T-helper 22 cell (primary cell): Measurements from ENCODE around the gene DENND2D.

ENCODE experiments used
- DNase-seq: peaks from one replicate; pipeline ENCODE4 v3.0.0-alpha.2; 2020; ENCODE audit warnings: low read depth

DENND2D gene

DNA sequence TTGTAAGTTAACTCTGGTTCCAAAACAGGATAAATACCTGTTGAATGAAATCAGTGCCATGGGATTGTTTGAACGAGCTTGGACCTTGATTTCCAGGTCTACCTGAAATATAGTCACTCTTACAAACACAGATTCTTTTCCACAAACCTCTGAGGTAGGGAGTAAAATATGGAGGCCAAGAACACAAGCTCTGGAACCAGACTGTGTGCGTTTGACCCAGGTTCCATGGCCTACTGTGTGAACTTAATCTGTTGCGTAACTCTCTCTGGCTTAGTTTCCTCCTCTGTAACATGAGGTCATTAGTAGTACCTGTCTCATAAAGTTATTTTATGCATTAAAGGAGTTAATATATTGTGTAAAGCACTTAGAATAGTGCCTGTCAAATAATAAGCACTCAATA, 25.1 kb downstream of the DENND2D start:
- DNase-seq, result no peak

DNA sequence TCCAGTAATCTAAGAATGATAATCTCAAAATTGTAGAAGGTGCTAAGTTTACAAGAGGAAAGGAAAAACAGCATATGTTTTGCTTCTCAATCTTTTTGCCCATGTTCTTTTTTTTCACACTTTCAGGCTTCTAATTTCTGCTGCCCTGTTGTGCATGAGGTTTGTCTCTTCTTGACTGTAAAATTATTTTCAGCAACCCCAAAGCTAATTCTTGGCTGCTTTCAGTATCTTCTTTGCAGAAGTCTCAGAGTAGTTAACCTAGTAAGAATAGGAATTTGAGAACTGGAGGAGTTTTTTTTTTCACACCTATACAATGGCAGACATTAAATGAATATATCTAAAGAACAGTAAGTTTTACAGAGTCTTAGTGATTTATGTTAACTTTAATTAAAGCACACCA, 26.4 kb downstream of the DENND2D start:
- DNase-seq, result no peak

DNA sequence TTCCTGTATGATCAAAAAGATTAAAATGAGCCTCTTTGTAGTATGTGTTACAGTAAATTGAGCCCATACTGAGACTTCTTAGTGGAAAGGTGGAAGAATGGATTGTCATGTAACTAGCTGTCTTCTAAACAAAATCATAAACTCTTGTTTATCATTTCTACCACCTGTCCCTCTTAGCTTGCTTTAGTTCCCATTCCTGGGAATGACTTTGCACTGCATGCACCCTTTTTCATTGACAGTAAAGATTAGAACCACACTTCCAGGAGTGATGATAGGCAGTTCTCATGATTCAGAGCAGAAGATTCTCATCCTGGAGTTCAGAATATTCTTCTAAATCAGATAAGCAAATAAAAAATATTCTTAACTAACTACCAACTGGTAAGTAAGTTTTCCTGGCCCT, 28.0 kb downstream of the DENND2D start:
- no peak for DNase-seq

DNA sequence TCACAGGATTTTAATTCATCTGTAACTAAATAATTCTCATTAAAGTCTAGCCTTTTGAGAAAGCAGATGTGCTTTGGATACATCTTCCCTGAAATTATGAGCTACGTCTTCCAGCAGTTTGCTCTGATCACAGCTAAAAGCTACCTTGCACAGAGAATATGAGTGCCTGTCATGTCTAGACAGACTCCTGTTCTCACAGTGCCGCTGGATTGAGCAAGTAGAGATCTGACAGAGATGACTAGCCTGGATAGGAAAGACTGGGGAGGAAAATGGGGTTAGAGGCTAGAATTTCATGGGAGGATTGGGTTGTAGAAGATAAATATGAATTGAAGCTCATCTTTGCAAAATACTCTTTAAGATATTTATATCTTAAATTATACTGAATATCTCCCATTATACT, 36.3 kb downstream of the DENND2D start:
- no peak for DNase-seq

DNA sequence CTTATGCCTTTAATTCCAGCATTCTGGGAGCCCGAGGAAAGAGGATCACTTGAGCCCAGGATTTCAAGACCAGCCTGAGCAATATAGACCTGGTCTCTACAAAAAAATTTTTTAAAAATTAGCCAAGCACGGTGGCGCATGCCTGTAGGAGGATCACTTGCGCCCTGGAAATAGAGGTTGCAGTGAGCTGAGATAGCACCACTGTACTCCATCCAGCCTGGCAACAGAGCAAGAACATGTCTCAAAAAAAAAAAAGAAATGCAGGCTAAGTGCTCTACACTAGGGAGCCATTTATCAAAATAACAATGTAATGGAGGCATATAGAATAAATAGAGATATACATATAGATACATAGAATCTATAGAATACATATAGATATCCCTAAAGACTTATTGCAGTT, 37.1 kb downstream of the DENND2D start:
- no peak for DNase-seq

DNA sequence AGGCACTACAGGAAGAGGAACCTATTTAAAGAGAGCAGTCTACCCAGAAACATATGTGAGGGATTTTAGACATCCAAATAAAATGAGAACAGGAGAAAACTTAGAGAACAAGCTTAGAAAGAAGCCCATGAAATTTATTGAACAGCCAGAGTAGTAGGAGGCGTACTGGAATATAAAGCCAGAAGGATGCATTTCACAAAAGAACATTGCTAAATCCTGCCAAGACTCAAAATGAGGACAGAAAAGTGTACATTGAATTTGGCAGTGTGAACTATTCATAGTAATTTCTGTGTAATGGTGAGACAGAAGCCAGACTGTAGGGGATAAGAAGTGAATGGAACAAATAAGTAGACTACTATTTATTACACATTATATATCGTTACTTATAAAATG, 38.0 kb downstream of the DENND2D start:
- DNase-seq, result no peak

DNA sequence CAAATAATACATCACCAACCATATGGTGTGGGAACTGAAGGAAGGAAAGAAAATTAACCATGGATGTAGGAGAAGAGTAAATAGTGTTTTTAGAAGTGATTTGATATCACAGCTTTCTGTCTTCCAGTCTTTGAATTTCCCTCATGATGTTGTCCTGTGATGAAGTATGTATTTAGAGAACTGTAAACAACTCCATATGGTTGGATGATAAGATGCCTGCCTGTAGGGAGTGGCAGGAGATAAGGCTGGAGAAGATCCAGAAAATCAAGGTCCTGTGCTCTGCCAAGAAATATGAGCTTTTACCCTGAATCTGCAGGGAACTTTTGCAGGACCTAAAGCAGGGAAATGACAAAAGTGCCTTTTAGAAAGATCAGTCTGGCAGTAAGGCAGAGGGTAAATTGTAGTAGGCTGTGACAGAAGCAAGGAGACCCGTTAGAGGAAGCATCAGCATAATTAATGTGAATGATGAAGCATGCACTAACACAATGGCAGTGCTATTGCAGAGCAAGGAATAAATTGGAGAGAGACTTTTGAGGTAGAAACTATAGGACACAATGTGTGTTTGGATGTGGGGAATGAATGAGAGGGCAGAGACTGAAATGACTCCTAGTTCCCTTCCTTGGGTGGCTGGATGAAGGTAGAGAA, 38.5 kb downstream of the DENND2D start:
- no peak for DNase-seq

DNA sequence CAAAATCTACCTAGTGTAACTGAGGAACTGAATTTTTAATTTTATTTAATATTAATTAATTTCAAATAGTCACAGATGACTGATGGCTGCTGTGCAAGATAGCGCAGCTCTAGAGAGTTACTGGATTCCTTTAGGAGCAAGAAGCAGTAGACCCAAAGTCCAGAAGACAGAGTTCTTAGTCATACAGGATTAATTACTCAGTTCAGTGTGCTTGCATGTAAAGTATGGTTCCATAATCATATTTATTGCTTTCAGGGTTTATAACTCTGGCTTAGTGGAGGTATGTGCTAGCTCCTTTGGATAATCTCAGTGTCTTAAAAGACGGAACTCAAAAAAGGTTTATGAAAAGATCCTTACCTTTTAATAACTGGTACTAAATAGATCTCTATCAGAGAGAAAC, 43.0 kb downstream of the DENND2D start:
- DNase-seq, result no peak

DNA sequence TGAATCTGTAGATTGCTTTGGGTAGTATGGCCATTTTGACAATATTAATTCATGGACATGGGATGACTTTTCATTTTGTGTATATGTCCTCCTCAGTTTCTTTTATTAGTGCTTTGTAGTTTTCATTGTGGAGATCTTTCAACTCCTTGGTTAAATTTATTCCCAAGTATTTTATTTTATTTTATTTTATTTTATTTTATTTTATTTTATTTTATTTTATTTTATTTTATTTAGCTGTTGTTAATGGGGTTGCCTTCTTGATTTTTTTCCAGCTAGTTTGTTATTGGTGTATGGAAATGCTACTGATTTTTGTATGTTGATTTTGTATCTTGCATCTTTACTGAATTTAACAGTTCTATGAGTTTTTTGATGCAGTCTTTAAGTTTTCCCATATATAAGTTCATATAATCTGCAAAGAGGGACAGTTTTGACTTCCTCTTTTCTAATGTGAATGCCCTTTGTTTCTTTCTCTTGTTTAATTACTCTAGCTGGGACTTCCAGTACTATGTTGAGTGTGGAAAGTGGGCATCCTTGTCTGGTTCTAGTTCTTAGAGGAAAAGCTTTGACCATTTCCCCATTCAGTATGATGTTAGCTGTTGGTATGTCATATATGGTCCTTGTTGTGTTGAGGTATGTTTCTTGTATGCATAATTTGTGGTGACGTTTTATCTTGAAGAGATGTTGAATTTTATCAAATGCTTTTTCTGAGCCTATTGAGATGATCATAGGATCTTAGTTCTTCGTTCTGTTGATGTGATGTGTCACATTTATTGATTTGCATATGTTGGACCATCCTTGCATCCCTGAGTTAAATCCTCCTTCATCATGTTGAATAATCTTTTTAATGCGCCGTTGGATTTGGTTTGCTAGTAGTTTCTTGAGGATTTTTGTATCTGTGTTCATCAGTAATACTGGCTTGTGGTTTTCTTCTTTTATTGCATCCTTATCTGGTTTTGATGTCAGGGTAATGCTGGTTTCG, 46.1 kb downstream of the DENND2D start:
- no peak for DNase-seq

DNA sequence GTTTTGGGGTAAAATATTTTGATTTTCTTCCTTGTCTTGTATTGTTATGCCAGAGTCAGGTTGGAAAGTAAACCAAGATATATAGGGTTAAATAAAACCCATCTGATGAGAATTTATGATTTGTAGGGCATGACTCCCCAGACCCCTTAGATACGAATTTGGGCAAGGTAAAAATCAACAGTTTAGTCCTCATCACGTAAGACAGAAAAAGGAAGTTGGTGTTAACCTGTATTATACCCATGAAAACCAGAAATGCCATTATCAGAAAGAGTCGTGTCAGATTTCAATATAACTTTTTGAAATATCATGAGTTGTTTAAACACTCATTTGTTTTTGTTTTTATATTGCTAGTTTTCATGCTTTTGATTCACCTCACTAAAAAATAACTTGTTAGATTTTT, 48.6 kb downstream of the DENND2D start:
- DNase-seq, result no peak

DNA sequence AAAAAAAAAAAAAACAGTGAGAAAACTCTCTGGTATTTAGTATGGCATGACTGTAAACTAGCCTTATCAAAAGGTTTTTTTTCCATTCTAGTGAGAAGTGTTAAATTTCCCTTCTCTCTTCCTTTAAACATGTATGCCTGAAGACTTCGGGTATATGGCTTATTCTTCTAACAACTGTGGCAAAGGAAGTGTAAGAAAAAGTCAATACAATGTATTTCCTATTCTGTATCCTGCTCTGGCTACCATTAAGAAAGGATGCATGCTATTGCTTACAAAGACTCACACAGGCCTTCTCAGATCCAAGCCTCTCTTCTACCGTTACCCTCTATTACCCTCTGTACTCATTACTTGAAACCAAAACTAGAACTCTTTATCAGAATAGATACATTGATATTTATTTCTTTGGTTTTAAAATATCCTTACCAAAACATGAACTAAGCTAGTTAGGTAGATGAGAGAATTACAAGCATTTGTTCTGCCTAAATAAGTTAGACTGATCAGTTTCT, 52.0 kb downstream of the DENND2D start:
- DNase-seq, result no peak

DNA sequence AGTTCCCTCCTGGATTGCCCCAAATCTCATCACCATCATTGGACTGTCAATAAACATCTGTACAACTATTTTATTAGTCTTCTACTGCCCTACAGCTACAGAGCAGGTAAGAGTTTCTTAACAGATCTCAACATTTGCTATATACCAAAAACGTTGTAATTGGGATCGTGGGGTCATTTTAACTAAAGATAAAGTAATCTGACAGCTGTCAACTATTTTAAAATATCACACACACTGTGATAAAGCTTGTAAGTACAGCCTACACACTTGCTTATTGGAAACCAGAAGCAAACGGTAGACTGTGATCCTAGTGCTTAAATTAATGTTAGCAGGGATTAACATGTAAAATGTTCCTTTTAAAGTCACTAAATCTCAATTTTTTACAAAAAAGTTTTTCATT, 52.5 kb downstream of the DENND2D start:
- no peak for DNase-seq

DNA sequence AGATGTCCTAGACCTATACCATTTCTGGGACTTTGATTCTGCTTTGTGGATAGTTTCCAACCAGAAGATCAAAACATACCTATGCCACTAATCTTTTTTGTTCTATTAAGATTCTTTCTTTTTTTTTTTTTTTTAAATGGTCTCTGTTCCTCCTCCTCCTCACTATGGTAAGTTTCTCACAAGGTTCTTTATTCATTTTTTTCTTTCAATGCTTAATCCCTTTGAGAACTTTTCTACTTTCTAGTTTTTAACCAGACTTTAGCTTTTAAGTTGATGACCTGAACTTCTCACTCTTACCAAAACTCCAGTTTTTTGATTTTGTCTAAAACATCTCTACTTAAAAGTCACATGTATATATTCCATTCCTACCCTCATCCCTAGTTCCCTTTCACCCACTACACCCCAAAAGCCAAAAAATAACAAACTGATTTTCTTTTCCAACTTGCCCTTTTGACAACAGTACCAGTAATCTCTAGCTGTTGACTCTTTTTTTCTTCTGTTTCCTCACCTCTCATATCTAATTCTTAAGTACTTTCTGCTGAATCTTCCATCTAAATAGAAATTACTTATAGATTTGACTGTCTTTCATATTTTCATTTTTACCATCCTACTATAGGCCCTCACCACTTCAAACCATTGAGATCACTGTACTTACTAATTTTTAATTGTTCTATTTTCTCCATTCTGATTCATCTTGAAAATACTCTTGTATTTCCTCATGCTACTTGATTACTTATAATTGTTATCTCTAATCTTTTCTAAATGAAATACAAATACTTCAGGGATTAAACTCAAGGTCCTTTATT, 54.3 kb downstream of the DENND2D start:
- DNase-seq, result no peak

DNA sequence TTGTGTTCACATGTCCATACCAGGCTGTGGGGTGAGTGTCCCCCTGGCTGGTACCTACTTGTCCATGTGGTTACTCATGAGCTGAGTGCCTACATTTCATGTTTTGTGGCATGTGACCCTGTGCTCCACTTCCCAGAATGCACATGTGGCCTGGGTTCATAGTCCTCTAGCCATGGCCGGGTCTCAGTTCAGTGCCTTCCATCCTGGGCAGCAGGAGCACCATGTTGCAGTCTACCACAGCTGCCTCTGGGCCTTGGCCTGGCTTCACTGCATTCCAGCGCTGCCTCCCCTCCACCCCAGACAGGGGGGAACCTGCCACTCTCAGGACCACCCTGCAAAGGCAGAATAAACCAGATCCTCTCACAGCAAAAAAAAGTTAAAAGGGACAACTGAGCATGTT, 54.9 kb downstream of the DENND2D start:
- no peak for DNase-seq

DNA sequence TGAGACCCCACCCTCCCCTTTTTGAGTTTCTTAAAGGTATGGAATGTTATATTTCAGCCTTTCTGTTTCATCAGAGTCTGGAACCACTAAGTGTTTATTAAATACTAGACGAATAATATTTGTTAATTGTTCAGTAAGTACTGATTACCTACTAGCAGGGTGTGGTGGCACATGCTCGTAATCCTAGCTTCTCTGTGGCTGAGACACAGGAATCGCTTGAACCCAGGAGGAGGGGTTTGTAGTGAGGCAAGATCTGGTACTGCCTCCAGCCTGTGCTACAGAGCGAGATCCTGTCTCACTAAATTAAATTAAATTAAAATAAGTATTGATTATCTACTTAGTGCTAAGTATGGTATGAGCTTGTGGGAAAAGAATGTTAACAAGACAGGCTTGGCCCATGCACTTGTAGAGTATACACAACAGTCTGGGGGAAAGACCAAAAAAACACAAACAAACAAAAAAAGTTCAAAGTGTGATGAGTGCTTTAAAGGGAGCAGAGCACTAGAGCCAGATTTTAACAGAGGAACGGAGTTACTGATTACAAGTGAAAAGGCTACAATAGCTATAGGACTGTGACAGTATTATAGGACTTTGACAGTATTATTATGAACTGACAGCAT, 58.0 kb downstream of the DENND2D start:
- no peak for DNase-seq

DNA sequence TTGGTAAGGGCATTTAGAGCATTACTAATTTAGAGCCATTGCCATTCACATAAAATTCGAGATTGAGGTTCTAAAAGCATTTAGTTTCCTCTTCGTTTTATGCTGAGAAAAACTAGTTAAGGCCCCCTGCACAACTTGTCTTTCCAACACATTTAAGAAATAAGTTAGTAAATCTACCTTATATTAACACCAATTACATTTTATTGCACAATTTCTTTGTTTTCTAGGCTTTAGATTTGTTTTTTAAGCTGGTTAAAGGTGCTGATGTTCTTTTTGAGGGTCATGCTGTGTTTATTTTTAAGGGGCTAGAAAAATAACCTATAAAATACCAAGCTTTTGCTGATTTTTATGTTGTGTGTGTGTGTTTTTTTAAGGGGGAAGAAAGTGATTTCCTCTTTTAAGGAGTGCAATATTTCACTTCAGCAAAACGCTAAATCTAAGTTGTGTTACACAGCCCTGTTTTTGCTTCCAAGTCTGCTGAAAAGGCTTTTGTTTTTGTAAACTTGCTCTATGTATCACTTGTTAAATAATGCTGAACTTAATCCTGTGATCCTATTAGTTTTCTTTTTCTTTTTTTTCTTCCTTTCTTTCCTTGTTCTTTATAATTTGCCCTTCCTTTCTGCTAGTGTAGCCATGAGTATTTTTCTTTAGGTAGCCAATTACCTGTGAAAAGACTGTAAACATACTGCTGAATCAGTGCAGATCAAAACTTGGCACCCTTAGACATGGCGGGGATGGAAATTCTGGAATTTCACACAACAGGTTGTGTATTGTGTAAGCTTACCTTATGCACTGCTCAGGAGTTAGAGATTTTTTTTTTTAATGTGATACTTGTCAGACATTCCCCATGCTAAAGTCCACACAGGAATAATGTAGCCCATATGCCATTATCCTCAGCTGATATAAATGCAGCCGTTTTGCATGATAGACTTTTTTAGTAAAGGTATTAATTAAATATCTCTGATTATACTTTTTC, 58.9 kb downstream of the DENND2D start:
- DNase-seq, result no peak

DNA sequence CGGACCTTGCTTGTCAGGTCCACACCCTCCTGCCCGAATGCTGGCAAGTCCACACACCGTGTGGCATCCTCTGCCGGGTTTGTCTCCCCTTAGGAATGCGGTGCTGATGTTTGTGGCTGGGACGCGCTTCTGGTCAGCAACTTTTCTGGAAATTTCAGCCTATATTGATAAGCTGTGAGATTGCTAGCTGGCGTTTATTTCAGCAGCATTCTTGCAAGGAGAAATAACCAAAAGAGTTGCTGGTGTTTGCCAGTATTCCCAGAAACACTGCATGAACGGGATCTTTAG, 59.8 kb downstream of the DENND2D start:
- no peak for DNase-seq

DNA sequence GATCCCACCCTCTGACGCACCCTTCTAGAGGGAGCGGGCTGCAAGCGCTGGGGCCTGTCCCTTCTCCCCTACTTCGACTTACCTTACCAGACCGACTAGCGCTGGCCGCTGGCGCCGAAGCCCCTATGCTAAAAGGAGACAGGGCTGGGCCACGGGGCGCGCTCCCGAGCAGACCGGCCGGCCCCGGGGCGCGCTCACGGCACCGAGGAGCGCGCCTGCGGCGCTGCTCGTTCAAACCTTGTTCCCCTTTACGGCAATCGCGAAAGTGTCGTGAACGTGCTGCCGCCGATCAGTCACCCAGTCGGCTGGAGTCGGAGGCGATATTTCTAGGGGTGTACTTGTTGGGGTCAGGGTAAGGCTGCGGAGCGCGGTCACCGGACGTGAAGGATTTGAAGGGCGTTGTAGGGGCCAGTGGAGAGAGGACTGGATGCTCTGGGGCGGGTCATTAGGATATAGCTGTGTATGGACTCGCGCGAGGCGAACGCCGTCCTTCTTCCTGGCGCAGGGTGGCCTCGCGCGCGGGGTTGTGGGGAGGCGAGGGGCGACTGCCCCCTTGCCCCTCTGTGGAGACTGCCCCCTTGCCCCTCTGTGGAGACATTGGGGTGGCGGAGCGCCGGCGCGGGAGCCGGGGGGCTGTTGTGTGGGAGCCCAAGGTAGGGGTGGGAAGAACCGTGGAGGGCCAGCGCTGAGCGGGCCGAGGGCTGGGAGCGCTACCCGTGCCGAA, 60.3 kb downstream of the DENND2D start, which contains the start of the genes CEPT1 and DRAM2:
Gene CEPT1, plus strand, starts transcription at position 268 of the 724 bp plus-strand sequence. CDS start 7,492 bp downstream, outside the sequence.
Gene DRAM2, minus strand, starts transcription at position 138 of the 724 bp plus-strand sequence. CDS start 8,539 bp downstream, outside the sequence.
- DNase-seq, result peak; percentile 87

DNA sequence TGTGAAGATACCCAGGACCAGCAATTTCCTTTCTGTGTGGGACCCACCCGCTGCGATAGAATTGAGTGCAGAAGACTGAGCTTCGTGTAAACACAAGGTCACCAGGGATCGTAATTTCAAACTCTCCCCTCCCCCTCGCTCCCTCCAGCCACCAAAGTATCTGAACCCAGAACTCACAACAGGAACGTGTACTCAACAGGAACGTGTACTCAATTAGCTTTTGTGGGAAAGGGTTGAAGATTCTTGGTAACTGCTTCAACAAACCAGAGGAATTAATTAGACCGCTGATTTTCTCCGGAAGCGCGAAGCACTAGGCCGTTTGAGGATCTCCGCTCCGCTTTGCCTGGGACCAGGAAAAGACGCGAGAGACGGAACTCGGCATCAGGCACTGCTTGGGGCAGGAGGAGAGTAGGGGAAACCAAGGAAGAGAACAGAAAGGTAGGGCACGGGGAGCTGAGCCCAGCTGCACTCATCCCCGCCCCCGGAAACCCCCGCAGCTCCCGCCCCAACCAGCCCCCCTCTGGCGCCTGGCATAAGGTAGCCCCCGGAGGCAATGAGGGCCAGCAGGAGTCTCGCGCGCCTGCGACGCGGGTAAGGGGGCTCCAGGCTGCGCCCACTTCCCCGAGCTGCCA, 61.0 kb downstream of the DENND2D start:
- peak; percentile 53 for DNase-seq
